Measurements from ENCODE around the gene MYMK. TPM values are rescaled to one million over a fixed set of nuclear protein-coding genes. Genes with fewer than 3 reads are reported as not detected.

MYMK gene
- total and polyA plus RNA-seq, 2 of the 8 experiments (the other 6 are each of a cell fraction or from before 2014, with no cell fraction given), result not detected

DNA sequence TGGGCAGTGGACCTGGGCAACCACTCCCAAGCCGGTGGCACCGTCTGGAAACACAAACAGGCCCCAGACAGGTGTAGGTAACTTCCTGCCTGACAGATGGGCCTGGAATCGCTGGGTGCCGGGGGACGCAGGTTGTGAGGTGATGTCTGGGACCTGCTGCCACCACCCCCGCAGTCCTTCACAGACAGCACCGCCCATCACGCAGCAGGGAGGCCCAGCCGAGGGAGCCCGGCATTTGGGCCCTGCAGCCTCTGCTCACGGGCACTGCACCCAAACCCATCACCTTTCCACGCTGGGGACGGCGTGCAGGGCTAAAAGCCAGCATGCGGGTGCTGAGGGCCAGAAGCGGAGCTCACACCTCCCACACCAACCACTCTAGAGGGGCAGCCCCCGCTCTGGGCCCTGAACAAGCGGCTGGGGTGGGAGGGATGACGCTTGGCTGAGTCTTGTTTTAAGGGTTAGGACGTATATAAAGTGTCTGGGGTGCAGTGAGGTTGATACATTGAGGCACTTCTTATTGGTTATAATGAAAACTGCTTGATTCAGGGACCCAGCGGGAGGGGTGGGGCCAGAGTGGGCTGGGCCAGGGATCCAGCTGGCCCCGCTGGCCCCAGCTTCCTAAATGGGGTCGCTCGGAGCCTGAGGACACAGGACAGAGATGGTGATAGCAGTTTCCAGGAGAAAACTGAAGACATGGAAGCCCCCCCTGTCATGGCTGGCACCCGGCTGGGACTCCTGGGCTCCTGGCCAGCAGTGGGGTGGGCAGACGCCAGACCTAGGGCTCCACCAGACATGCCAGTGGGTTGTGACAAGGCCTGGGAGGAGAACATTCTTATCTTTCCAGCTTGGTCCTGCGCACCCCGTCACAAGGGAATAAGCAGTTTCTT, 11.3 kb downstream of the MYMK start:
- Histone ChIP-seq H3K36me3 (ENCODE audit: control insufficient read depth in 2 of 4, insufficient read depth in 4 of 4, low read length in 3 of 4) (no peaks in the 10 kb centered on the region; a peak in 1 of 8 replicates), H3K18ac (ENCODE audit: extremely low read depth, low read length) (no peak overlapping the region), H3K9ac (replicated peaks in 1 of 4; ENCODE audit: extremely low read depth in 1 of 4, low read depth in 3 of 4, low read length in 3 of 4) (no peak overlapping the region), H3K56ac (replicated peaks; ENCODE audit: insufficient read length, low read depth, low read length) (no peak overlapping the region), H4K5ac (ENCODE audit: insufficient read length, low read depth, low read length) (no peak overlapping the region), H2BK120ac (replicated peaks; ENCODE audit: low read depth, low read length) (no peak overlapping the region), H3K14ac (ENCODE audit: insufficient read length) (no peak overlapping the region), H4K20me1 (replicated peaks in 1 of 2; ENCODE audit: control insufficient read depth in 1 of 2, insufficient read depth in 2 of 2, low read length in 2 of 2) (peaks cover 0 to 7% of the 10 kb centered on the region in 2 experiments), H3K4me1 (replicated peaks in 1 of 4; ENCODE audit: control insufficient read depth in 3 of 4, insufficient read depth in 4 of 4, low read length in 3 of 4) (peaks cover 0 to 22% (median 14%) of the 10 kb centered on the region in 4 experiments; a peak in 6 of 7 replicates), H2BK15ac (ENCODE audit: low read length) (no peak overlapping the region), H2BK5ac (ENCODE audit: low read depth, low read length) (no peak overlapping the region; the same call in 1 of the 2 replicates), H2BK20ac (ENCODE audit: low read length) (no peak overlapping the region), H3K23ac (ENCODE audit: insufficient read length) (no peak overlapping the region), H3K79me1 (ENCODE audit: low read depth, low read length) (no peaks in the 10 kb centered on the region), H4K8ac (ENCODE audit: extremely low read depth, insufficient read depth, low read length) (peak overlapping the region; percentile 16; the same call in 1 of the 2 replicates), H3K79me2 (ENCODE audit: control insufficient read depth in 1 of 2, insufficient read depth in 2 of 2, low read length in 2 of 2) (no peaks in the 10 kb centered on the region), H2BK12ac (ENCODE audit: low read depth, low read length) (no peak overlapping the region), H3K23me2 (ENCODE audit: low read depth, low read length) (peaks cover 10% of the 10 kb centered on the region), H3K27ac (ENCODE audit: low read depth, low read length) (no peak overlapping the region), H4K91ac (replicated peaks; ENCODE audit: insufficient read length, low read length) (peak overlapping the region; percentile 9), H3K4ac (replicated peaks; ENCODE audit: insufficient read length, low read depth, low read length) (no peak overlapping the region), H3K27me3 (replicated peaks in 1 of 4; ENCODE audit: control insufficient read depth in 3 of 4, extremely low read depth in 1 of 4, insufficient read depth in 3 of 4, low read length in 3 of 4) (no peaks in the 10 kb centered on the region; a peak in 1 of 7 replicates), H2AK5ac (ENCODE audit: low read depth, low read length) (no peak overlapping the region), H3K9me3 (ENCODE audit: insufficient read depth in 2 of 2, low read depth in 1 of 2, low read length in 1 of 2) (peaks cover 0 to 3% of the 10 kb centered on the region in 2 experiments; a peak in 1 of 4 replicates), H2AFZ (ENCODE audit: low read length) (no peak overlapping the region), H3K4me3 (ENCODE audit: extremely low read depth in 1 of 4, insufficient read depth in 2 of 4, low read depth in 3 of 4, low read length in 4 of 4) (no peak overlapping the region), H3K4me2 (ENCODE audit: insufficient read depth in 1 of 2, low read depth in 2 of 2, low read length in 2 of 2) (no peak overlapping the region)
- FAIRE-seq (no peak), DNase-seq (ENCODE audit: low read depth in 1 of 2, low spot score in 2 of 2) (no peak)
- ChIA-PET CTCF (ENCODE audit: partially characterized antibody) (interaction anchor here (0.8 to 3.4 kb wide), 5 partner anchors 12 to 90 kb away, joined by 3 to 14 read pairs (median 6); partner anchors contain the start of gene MYMK), POLR2A (ENCODE audit: partially characterized antibody) (interaction anchor here (1.0 to 2.5 kb wide), 3 partner anchors 10 to 164 kb away, joined by 3 to 5 read pairs (median 3); no protein-coding TSS in a partner anchor)
- TF ChIP-seq BCL11A (IDR thresholded peaks at IDR 0.05; ENCODE audit: low read depth in 2 of 2, low read length in 2 of 2) (no peak), SP2 (IDR thresholded peaks at IDR 0.05; ENCODE audit: low read length) (no peak), SP4 (IDR thresholded peaks at IDR 0.05; ENCODE audit: low read length) (no peak), HDAC2 (IDR thresholded peaks at IDR 0.05; ENCODE audit: borderline replicate concordance in 1 of 2, low read depth in 2 of 2, low read length in 2 of 2) (no peak), SIX5 (IDR thresholded peaks at IDR 0.05; ENCODE audit: low read depth, low read length) (no peak)
- WGBS, 2 experiments (ENCODE audit: extremely low coverage in 1 of 2, insufficient coverage in 1 of 2, insufficient read length in 1 of 2, insufficient replicate concordance in 2 of 2, low coverage in 1 of 2, low lambda C conversion rate in 2 of 2, missing lambda C conversion rate in 1 of 2), result 89% methylated on average over 26 of the region's 28 CpGs; no CpG with 5 or more reads in 1 of the 2 experiments
